ENCODE data around the gene BMP4.

Gene BMP4

DNA sequence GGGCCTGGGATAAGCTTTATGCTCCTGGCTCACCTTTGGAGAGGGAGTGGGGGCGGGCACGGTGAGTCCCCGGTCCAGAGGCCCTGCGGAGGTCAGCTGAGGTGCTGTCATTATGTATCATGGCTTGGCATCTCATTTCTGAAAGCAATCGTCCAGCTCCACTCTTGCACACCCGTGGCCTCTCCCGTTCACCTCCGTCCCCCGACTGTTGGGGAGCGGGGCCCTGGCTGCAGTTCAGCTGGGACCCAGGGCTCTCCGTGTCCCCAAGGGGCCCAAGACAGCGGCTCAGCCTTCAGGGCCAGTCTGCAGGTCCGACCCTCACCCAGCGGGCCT lies 10.6 kb downstream of the BMP4 start:
- no peak for DNase-seq (ENCODE audit: low read depth)

DNA sequence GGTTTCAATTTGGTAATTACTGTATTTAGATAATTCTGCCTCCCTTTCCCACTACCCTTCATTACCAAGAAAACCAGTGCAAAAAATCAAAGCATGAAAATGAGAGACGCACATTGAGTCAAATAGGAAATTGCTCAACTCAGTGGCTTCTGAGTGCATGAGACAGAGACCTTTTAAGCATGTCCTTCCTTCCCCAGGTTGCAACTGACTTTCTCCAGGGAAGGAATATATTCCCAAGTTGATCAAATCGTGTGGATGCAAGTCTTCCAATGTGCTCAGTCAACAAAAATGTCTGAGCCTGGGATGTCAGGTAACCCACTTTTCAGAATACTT lies 12.9 kb downstream of the BMP4 start:
- DNase-seq (ENCODE audit: low read depth): no peak

DNA sequence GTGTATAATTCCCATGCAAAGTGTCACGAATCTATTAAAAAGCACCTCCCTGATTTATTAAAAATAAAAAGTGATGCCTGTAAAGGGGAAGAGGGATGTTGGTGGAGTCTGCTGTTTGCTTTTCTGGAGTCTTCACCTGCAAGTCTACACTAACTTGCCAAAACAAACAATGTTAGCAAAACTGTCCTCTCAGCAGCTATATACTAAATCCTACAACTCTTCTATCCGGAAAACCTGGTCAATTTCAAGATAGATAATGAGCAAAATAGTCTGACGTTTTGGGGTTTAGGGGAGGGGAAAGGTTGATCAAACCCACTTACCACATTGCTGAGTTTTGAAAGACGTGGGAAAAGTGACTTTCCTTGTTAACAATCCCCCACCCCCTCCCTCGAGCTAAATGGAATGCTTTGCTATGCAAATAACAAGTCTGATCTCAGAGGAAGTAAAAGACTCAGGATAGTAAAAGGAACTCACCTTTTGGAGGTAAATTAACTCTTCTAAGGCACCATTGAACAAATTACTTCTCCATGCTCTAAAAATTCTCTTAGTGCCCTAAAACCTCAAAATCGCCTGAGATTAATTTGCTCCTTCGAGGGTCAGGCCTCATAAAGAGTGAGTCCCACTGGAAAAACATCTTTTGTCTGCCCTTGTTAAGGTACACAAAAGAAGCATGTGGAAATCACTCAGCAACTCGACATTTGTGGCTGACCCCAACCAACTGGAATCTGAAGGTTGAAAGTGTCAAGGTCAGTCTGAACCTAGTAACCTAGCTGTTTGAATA lies 13.5 kb downstream of the BMP4 start:
- no peak for DNase-seq (ENCODE audit: low read depth)

DNA sequence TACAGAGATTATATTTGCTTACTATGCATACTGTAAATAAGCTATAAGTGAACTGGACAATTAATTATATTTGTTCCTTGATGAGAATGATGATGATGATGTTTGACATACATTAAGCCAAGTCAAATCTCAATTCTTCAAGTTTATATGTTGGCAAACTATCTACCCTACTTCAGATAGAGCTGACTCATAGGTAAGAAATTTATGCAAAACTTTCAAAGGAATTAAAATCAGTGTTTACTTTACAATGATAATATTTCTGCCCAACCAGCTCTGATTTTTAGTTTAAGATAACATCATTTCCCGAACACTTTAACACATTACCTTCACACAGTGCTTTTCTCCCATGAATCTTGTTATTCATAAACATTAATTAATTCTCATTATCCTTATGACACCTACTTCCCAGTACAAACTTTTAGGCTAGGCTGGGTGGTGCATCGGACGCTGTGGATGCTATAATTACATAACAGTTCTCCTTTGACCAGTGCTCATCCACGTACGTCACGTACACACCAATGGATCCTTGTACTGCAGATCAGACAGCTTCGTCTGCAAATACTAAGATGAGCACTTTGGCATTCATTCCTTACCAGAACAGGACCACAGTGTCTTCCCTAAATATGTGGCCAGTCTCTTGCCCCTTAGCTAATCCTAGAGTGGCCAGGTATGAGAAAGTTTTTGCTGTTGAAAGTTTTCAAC lies 18.3 kb downstream of the BMP4 start:
- DNase-seq (ENCODE audit: low read depth): no peak

GRCh38 chr14:53934778-53935414 lies 21.7 kb downstream of the BMP4 start:
- no peak for DNase-seq (ENCODE audit: low read depth)

DNA sequence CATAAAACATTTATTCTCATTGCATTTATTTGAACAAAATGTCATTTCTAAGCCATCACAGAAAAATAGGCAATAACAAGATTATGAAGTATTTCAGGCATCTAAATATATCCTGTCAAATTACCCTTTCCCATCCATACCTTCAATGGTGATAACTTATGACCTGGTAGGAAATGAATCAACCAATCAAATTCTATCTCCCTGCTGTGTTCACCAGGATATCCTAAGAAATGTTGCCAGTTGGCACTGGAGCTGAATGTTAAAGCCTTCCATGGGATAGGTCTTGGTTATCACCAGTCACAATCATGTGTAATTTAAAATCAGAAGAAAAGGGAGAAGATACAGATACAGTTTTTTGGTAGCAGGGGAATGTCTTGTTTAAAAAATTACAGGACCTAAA lies 23.7 kb downstream of the BMP4 start:
- no peak for DNase-seq (ENCODE audit: low read depth)

DNA sequence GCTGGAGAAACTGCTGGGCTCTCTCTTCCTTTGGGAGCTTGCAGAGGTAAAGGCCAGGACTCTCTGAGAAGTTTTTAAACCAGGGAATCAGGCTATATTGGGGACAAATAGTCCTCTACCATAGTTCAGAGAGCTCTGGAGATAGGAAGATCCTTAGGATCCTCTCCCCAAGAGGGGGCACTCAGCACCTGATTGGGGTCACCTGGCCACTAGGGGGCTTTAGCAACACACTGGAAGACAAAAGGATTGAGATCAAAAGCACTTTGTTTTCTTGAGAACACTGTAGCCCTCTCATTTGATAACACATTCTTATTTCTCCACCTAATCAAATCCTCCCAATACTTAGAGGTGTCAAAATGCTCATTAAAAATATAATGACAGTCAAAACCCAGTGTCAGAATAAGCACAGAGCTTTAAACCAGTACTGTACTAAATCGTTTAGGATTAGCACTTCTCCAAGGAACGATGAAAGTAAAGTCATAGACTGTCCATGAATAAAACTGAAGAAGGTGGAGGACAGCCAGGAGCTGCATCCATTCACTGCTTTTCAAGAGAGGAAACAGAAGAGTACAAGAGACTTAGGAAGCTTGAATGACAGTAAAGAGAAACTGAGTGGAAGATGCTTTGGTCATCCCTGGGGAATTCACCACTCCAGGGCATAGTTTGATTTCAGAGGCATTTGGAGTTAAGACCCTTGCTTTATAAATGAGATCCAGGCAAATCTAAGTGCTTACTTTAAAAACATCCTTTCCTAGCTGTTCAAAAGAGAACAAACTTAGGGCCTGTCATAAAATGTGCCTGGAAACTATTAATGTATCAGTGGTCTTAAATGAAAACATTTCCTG lies 26.5 kb downstream of the BMP4 start:
- no peak for DNase-seq (ENCODE audit: low read depth)

DNA sequence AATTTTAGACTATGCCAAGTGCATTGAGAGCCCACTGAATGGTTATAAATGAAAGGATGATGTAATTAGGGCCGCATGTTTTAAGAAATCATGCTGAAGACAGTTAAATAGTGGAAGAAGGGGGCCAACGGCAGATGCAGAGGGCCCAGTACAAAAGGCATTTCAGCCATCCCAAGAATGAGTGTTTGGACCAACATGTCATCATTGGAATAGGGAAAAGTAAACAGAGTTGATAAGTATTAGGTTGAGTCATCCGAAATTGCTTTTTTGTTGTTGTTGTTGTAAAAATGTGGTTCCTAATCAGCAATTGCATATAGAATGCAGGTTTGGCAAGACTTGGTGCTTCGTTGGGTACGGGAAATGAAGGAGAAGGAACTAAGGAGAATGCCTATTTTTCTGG lies 29.5 kb downstream of the BMP4 start:
- peak; percentile 4 for DNase-seq (ENCODE audit: low read depth)

- DNase-seq (ENCODE audit: low read depth): no peak
Observed at GRCh38 chr14:53925201-53925766, 31.3 kb downstream of the BMP4 start.

DNA sequence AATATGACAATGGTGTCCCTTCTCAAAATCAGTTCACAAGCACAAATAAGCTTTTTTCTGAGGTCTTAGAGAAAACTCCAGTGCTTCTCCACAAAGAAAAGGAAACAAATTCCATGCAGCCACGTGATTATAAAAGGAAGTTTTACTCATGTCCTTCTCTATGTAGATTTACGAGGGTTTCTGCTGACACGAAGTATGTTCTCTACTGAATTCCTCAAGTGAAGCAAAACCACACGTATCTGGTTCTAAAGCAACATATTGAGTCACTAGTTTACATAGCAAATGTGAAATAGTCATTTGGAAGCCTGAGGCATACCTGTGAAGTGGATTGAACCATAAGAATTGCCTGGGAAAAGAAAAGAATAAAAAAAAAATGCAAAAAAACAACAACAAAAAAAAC lies 31.9 kb downstream of the BMP4 start:
- peak; percentile 62 for DNase-seq (ENCODE audit: low read depth)

- DNase-seq (ENCODE audit: low read depth): no peak
Observed at GRCh38 chr14:53921027-53921426, 35.6 kb downstream of the BMP4 start.

- DNase-seq (ENCODE audit: low read depth): no peak
Observed at GRCh38 chr14:53916239-53916638, 40.4 kb downstream of the BMP4 start.

DNA sequence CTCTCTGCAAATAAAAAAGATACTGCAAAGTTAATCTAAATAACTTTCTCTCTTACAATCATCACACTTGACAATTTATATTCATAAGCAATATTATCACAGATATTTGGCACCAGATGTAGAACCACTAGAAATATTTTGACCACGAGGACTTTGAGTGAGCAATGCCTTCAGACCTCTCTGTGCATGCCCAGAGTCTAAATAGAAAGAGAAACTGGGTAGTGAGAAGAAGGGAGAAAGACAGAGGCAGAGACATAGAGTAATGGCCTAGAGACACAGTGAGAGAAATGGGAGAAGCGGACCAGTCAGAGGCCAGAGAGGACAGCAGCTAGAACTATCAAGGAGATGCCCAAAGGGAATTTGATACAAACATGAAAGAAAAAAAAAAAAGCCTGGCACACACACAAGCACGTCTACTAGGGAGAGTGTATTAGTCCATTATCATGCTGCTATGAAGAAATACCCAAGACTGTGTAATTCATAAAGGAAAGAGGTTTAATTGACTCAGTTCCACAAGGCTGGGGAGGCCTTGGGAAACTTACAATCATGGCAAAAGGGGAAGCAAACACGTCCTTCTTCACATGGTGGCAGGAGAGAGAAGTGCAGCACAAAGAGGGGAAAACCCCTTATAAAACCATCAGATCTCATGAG lies 41.1 kb downstream of the BMP4 start:
- DNase-seq (ENCODE audit: low read depth): no peak

- no peak for DNase-seq (ENCODE audit: low read depth)
Observed at GRCh38 chr14:53912021-53912420, 44.6 kb downstream of the BMP4 start.

GRCh38 chr14:53908416-53908815 lies 48.2 kb downstream of the BMP4 start:
- no peak for DNase-seq (ENCODE audit: low read depth)

GRCh38 chr14:53902307-53902706 lies 54.3 kb downstream of the BMP4 start:
- no peak for DNase-seq (ENCODE audit: low read depth)

- no peak for DNase-seq (ENCODE audit: low read depth)
Observed at GRCh38 chr14:53900499-53900898, 56.1 kb downstream of the BMP4 start.
